Ishikawa (cell line): ENCODE results near the gene CD79A.

Experiments used
- CEBPB ChIP-seq: IDR thresholded peaks from 2 replicates; pipeline ENCODE4 v1.6.1; 2012
- CREB1 ChIP-seq: IDR thresholded peaks from 2 replicates; pipeline ENCODE4 v1.6.1; 2012; ENCODE audit warnings: low read depth
- EGR1 ChIP-seq: IDR thresholded peaks from 2 replicates; pipeline ENCODE4 v1.6.1; 2012
- EP300 ChIP-seq: IDR thresholded peaks from 2 replicates; pipeline ENCODE4 v1.6.1; 2012; ENCODE audit warnings: borderline replicate concordance
- FOXM1 ChIP-seq: IDR thresholded peaks from 2 replicates; pipeline ENCODE4 v1.6.1; 2012; ENCODE audit warnings: low read depth, borderline replicate concordance
- NFIC ChIP-seq: IDR thresholded peaks from 2 replicates; pipeline ENCODE4 v1.6.1; 2012
- RAD21 ChIP-seq: IDR thresholded peaks from 2 replicates; pipeline ENCODE4 v1.6.1; 2012; ENCODE audit warnings: low read depth
- TAF1 ChIP-seq: IDR thresholded peaks from 2 replicates; pipeline ENCODE4 v1.6.1; 2012; ENCODE audit warnings: low read depth, mild to moderate bottlenecking
- TCF12 ChIP-seq: IDR thresholded peaks from 2 replicates; pipeline ENCODE4 v1.6.1; 2012; ENCODE audit warnings: low read depth
- TEAD4 ChIP-seq: IDR thresholded peaks from 2 replicates; pipeline ENCODE4 v1.6.1; 2012
- YY1 ChIP-seq: IDR thresholded peaks from 2 replicates; pipeline ENCODE4 v1.6.1; 2012; ENCODE audit warnings: low read depth
- ZBTB7A ChIP-seq: IDR thresholded peaks from 2 replicates; pipeline ENCODE4 v1.6.1; 2012; ENCODE audit warnings: low read depth
- TF ChIP-seq, protein P1 (sequence below): IDR thresholded peaks from 2 replicates; pipeline ENCODE4 v1.6.1; 2012; ENCODE audit warnings: low read depth, mild to moderate bottlenecking
- TF ChIP-seq, protein P2 (sequence below): IDR thresholded peaks from 2 replicates; pipeline ENCODE4 v1.6.1; 2012
- TF ChIP-seq, protein P3 (sequence below): IDR thresholded peaks from 2 replicates; pipeline ENCODE4 v1.6.1; 2012

The CD79A gene

DNA sequence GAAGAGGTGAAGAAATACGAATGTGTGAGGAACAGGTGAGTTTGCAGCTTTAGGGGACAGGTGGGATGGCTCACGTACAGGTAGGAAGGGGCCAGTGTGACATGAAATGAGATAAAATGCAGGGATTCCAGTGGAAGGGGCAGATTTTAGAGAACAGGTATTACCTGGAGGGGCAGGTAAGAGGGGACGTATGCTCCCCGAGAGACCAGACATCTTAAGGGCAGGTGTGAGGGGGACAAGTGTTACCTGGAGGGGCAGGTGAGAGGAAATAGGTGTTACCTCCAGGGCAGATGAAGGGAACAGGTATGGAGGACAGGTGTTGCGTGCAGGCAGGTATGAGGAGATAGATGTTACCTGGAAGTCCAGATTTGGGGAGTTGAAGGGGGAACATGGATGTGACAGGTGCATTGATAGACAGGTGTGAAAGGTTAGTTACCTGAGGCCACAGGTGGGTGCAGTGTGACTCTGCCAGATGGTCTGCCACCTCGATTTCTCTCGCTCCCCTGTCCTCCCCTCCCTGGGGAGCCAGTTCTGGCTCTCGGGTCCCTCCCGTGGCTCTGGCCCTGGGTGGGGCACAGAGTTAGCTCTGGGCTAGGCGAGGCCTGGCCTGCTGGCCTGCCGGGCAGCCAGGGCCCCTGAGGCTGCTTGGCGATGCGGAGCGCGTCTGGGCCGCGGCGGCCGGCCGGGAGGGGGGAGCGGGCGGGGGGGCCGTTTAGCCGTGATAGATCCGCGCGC lies 49.1 kb downstream of the CD79A start:
- no peak for TF ChIP-seq CREB1
- TF ChIP-seq NFIC = no peak
- TF ChIP-seq, protein P1, sequence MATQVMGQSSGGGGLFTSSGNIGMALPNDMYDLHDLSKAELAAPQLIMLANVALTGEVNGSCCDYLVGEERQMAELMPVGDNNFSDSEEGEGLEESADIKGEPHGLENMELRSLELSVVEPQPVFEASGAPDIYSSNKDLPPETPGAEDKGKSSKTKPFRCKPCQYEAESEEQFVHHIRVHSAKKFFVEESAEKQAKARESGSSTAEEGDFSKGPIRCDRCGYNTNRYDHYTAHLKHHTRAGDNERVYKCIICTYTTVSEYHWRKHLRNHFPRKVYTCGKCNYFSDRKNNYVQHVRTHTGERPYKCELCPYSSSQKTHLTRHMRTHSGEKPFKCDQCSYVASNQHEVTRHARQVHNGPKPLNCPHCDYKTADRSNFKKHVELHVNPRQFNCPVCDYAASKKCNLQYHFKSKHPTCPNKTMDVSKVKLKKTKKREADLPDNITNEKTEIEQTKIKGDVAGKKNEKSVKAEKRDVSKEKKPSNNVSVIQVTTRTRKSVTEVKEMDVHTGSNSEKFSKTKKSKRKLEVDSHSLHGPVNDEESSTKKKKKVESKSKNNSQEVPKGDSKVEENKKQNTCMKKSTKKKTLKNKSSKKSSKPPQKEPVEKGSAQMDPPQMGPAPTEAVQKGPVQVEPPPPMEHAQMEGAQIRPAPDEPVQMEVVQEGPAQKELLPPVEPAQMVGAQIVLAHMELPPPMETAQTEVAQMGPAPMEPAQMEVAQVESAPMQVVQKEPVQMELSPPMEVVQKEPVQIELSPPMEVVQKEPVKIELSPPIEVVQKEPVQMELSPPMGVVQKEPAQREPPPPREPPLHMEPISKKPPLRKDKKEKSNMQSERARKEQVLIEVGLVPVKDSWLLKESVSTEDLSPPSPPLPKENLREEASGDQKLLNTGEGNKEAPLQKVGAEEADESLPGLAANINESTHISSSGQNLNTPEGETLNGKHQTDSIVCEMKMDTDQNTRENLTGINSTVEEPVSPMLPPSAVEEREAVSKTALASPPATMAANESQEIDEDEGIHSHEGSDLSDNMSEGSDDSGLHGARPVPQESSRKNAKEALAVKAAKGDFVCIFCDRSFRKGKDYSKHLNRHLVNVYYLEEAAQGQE = no peak
- no peak for TF ChIP-seq TEAD4
- no peak for TF ChIP-seq YY1
- TF ChIP-seq, protein P2, sequence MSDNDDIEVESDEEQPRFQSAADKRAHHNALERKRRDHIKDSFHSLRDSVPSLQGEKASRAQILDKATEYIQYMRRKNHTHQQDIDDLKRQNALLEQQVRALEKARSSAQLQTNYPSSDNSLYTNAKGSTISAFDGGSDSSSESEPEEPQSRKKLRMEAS = no peak
- no peak for TF ChIP-seq TAF1
- TF ChIP-seq, protein P3, sequence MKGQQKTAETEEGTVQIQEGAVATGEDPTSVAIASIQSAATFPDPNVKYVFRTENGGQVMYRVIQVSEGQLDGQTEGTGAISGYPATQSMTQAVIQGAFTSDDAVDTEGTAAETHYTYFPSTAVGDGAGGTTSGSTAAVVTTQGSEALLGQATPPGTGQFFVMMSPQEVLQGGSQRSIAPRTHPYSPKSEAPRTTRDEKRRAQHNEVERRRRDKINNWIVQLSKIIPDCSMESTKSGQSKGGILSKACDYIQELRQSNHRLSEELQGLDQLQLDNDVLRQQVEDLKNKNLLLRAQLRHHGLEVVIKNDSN = no peak
- no peak for TF ChIP-seq CEBPB
- TF ChIP-seq EP300 = no peak

DNA sequence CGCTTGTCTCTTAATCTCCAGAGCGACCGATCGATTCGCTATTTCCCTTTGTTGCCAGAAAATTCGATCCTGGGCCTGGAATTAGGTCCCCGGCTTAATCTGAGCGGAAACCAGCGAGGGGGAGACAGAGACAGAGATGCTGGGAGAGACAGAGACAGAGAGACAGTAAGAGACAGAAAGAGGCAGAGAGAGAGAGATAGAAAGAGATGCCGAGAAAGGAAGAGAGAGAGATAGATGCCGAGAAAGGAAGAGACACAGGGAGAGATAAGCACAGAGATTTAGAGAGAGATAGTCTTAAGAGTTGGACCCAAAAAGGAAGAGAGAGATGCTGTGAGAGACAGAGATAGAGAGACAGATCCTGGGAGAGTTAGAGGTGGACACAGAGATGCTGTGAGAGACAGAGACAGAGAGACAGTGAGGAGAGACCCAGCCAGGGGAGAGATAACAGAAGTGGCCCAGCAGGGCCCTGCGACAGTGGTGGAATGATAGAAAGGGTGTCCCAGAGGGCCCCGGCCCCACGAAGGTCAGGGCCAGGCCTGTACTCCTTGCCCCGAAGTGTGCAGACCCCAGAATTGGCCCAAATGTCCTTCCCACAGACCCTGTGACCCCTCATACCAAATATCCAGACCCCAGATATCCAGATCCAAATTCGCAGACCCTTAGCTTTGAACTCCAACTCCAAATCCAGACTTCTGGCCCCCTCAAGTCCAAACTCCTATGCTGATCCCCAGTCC lies 49.9 kb downstream of the CD79A start:
- TF ChIP-seq ZBTB7A (no peak), NFIC (no peak), CEBPB (no peak), FOXM1 (no peak), YY1 (no peak), TEAD4 (no peak), RAD21 (no peak), EGR1 (no peak), CREB1 (no peak), TAF1 (no peak)
- TF ChIP-seq, protein P2 = no peak
- TF ChIP-seq, protein P1 = no peak

DNA sequence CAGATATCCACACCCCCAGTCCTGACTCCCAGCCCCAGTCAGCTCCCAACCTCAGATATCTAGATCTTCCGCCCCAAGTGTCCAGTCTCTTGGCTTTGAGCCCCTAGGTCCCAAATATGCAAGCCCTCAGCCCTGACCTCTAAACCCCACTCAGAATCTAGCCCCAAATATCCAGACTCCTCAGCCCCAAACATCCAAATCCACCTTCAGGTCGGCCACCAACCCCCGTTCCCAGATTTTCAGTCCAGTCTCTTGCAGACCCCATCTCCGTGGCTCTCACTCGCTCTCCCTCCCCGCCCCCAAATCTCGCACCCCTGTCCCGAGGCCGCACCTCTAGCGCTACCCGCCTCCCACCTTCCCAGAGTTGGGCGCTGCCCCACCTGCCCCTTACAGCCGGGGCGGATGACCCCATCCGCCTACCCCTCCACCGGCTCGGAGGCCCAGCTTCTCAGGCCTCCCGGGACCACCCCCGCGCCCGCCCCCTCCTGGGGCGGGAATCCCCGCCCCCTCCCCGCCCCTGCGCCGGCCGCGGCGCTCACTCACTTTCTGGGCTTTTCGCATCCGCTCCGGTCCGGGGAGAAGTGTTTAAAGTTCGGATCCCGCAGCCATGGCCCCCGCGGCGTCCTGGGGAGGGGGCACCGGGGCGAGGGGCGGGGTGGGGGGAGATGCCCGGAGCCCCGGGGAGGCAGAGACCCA lies 50.6 kb downstream of the CD79A start:
- no peak for TF ChIP-seq NFIC
- no peak for TF ChIP-seq FOXM1

DNA sequence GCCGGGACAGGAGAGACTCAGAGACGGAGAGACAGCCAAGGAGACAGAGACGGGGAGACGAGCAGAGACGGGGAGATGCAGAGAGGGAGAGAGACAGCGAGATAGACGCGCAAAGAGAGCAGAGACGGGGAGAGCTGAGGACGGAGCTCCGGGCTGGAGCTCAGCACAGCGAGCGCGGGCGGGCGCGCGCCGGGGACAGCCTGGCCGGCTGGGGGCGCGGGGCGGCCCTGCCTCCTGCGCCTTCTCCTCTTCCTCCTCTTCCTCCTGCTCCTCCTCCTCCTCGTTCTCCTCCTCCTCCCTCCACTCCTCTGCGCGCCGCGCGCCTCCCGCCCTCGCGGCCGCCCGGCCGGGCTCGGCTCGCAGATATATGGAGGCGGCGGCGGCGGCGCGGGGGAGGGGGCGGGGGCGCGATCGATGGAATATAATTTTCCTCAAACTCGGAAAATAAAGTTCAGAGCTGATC lies 51.2 kb downstream of the CD79A start, which contains the start of gene ERFL:
ERFL (minus strand) TSS at position 229 of the 463 bp plus-strand sequence. CDS start 15,530 bp downstream, outside the sequence.
- TF ChIP-seq TAF1 = no peak
- TF ChIP-seq EP300 = no peak
- no peak for TF ChIP-seq ZBTB7A
- no peak for TF ChIP-seq NFIC
- no peak for TF ChIP-seq CREB1
- TF ChIP-seq CEBPB = no peak
- TF ChIP-seq YY1 = no peak
- no peak for TF ChIP-seq TCF12
- TF ChIP-seq EGR1 = no peak

DNA sequence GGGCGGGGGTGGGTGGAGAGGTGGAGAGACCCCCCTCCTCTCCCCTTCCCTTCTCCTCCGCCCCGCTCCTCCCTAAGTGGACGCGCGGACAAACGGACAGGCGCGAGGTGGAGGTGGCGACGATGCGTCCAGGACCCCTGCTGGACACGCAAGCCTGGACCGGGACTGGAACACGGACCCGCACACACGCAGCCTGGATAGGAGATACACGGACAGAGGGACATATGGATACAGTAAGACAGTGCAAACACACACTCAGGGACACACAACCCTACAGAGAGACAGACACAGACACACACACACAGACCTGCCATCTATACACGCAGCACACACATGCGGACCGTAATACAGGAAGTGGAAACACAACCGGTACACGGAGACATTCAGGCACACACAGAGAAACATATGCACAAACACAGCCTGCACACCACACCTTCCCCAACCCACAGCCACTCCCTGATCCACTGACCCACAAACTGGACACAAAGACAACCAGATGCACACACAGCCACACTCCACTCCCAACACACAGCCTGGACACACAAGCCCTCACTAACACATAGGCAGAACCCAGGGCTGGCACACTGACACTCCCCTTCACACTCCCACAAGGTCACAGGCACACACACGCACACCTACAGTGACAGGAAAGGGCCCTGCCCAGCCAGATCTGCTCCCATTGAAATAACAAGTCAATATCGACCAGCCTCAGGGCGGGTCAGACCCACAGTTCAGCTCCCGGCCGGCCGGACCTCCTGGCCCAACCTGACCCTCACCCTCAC lies 51.9 kb downstream of the CD79A start:
- TF ChIP-seq FOXM1 = no peak
- TF ChIP-seq EP300 = no peak
- TF ChIP-seq YY1 = no peak
- TF ChIP-seq TCF12 = no peak
- TF ChIP-seq CREB1 = no peak
- TF ChIP-seq EGR1 = no peak
